H1 (cell line): ENCODE data around the gene OR2T27.

Experiments
- CEBPB ChIP-seq: IDR thresholded peaks from 2 replicates; pipeline ENCODE4 v1.6.1; 2012; ENCODE audit warnings: low read depth, low read length
- EZH2 ChIP-seq: fragments of 200-600 bp; sonication (generic); IDR thresholded peaks from 2 replicates; pipeline ENCODE4 v1.7.1; 2012; ENCODE audit warnings: low read depth, mild to moderate bottlenecking, moderate library complexity, low read length, inconsistent platforms; ENCODE audit not compliant: severe bottlenecking
- RAD21 ChIP-seq, 2 experiments: IDR thresholded peaks in 1 of 2; conservative IDR thresholded peaks in 1 of 2; 2 replicates each; pipeline ENCODE4 v1.6.1; 2011; ENCODE audit warnings: low read depth in 2 of 2, low read length in 2 of 2, improper control_type of control experiment in 1 of 2, inconsistent platforms in 1 of 2, mild to moderate bottlenecking in 1 of 2, moderate library complexity in 1 of 2
- SP1 ChIP-seq: IDR thresholded peaks from 2 replicates; pipeline ENCODE4 v1.6.1; 2011; ENCODE audit warnings: low read depth, low read length
- TF ChIP-seq, protein P1 (sequence below): IDR thresholded peaks from 2 replicates; pipeline ENCODE4 v1.6.1; 2012; ENCODE audit warnings: low read length, inconsistent platforms

DNA sequence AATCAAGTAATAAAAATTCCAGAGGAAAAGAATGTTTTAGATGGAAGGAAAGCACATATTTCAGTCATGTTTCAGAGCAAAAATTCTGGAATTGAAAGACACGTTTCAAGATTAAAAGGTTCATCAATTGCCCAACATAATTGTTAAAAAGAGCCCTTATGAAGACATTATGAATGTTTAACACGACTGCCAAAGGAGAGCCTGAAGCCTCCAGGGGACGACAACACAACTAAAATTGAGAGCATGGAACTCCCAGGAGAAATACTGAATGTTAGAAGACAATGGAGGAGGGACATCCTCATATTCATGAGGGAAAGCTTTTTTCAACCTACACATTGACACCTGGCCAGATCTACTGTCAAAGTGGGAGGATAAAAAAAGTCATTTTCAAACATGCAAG, 36.5 kb downstream of the OR2T27 start:
- TF ChIP-seq SP1 (no peak), EZH2 (no peak), CEBPB (no peak), RAD21 (IDR thresholded peaks at IDR 0.05 in 1 of 2, conservative IDR thresholded peaks at IDR 0.05 in 1 of 2; ENCODE audit: low read depth in 2 of 2, low read length in 2 of 2) (peak in 1 of 2 experiments; percentile 23; a peak in 1 of 4 replicates)
- TF ChIP-seq, protein P1, sequence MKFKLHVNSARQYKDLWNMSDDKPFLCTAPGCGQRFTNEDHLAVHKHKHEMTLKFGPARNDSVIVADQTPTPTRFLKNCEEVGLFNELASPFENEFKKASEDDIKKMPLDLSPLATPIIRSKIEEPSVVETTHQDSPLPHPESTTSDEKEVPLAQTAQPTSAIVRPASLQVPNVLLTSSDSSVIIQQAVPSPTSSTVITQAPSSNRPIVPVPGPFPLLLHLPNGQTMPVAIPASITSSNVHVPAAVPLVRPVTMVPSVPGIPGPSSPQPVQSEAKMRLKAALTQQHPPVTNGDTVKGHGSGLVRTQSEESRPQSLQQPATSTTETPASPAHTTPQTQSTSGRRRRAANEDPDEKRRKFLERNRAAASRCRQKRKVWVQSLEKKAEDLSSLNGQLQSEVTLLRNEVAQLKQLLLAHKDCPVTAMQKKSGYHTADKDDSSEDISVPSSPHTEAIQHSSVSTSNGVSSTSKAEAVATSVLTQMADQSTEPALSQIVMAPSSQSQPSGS = no peak
